H1 (cell line): ENCODE data around the gene EXOSC7.

ENCODE experiments used
- BRCA1 ChIP-seq: IDR thresholded peaks from 2 replicates; pipeline ENCODE4 v1.6.1; 2012; ENCODE audit warnings: low read depth, low read length, improper control_type of control experiment
- CHD2 ChIP-seq: IDR thresholded peaks from 2 replicates; pipeline ENCODE4 v1.6.1; 2012; ENCODE audit warnings: low read length, improper control_type of control experiment
- JUN ChIP-seq: IDR thresholded peaks from 2 replicates; pipeline ENCODE4 v1.6.1; 2011; ENCODE audit warnings: low read depth, mild to moderate bottlenecking, improper control_type of control experiment, low read length
- NRF1 ChIP-seq: IDR thresholded peaks from 2 replicates; pipeline ENCODE4 v1.6.1; 2011; ENCODE audit warnings: mild to moderate bottlenecking, low read depth, low read length, improper control_type of control experiment
- POLR2A ChIP-seq, 2 experiments: IDR thresholded peaks; 1 replicate in 1 of 2; 2 replicates in 1 of 2; pipeline ENCODE4 v1.6.1; 2011; ENCODE audit warnings: low read depth in 2 of 2, low read length in 2 of 2, mild to moderate bottlenecking in 2 of 2; ENCODE audit errors: control extremely low read depth in 1 of 2
- RAD21 ChIP-seq, 2 experiments: IDR thresholded peaks in 1 of 2; conservative IDR thresholded peaks in 1 of 2; 2 replicates each; pipeline ENCODE4 v1.6.1; 2011; ENCODE audit warnings: low read depth in 2 of 2, low read length in 2 of 2, improper control_type of control experiment in 1 of 2, inconsistent platforms in 1 of 2, mild to moderate bottlenecking in 1 of 2, moderate library complexity in 1 of 2
- SIRT6 ChIP-seq: IDR thresholded peaks from one replicate; pipeline ENCODE4 v1.7.1; 2012; ENCODE audit warnings: low read length, inconsistent platforms
- SIX5 ChIP-seq: IDR thresholded peaks from 2 replicates; pipeline ENCODE4 v1.6.1; 2011; ENCODE audit warnings: mild to moderate bottlenecking, low read depth, low read length
- SP1 ChIP-seq: IDR thresholded peaks from 2 replicates; pipeline ENCODE4 v1.6.1; 2011; ENCODE audit warnings: low read depth, low read length
- SRF ChIP-seq: IDR thresholded peaks from 2 replicates; pipeline ENCODE4 v1.6.1; 2011; ENCODE audit warnings: mild to moderate bottlenecking, low read depth, low read length, moderate library complexity
- TF ChIP-seq, protein P1 (sequence below): IDR thresholded peaks from 2 replicates; pipeline ENCODE4 v1.6.1; 2012; ENCODE audit warnings: inconsistent platforms
- TF ChIP-seq, protein P2 (sequence below): IDR thresholded peaks from 2 replicates; pipeline ENCODE4 v1.6.1; 2011; ENCODE audit warnings: low read length, improper control_type of control experiment
- TF ChIP-seq, protein P3 (sequence below), 3 experiments: IDR thresholded peaks; 1 replicate in 2 of 3; 2 replicates in 1 of 3; pipeline versions ENCODE4 v1.5.1 to v1.6.1; 2011; ENCODE audit warnings: low read length in 3 of 3, mild to moderate bottlenecking in 3 of 3, inconsistent platforms in 2 of 3, low read depth in 1 of 3, moderate library complexity in 1 of 3; ENCODE audit not compliant: insufficient read depth in 1 of 3; ENCODE audit errors: control extremely low read depth in 1 of 3

DNA sequence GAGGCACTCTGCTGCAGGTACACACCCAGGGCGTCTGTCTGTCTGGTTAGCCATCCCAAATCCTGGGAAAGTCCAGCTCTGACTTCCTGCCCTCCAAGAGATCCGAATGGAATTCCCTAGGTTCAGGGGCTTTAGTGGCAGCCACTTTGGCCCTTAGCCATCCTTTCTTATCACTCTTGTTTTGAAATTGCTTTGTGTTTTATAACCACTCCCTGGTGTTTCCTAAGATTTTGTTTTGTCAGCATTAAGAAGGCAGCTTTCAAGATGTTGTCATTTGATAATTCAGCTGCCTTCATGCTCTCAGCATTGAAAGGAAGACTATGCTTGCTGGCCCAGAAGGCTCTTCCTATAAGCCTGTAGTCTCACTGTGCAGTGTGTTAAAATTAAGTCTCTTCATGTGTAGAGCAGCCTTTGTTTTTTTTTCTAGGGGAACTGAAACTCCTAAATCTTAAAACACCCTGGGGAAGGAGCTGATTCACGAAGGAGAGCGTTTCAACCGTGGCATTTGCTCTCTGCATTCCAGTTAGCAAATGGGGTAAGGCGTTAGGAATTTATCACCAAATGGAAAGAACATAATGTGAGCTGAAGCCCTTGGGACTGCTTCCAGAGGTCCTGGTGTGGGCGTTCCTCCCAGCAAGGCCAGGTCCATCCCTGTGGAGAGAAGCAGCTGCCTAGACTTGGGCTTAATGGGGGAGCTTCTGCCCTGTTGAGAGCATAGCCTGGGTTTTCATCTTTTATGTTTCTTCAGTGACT, 35.9 kb downstream of the EXOSC7 start:
- no peak for TF ChIP-seq POLR2A (IDR thresholded peaks at IDR 0.05; ENCODE audit: control extremely low read depth in 1 of 2, low read depth in 2 of 2, low read length in 2 of 2)
- TF ChIP-seq, protein P1, sequence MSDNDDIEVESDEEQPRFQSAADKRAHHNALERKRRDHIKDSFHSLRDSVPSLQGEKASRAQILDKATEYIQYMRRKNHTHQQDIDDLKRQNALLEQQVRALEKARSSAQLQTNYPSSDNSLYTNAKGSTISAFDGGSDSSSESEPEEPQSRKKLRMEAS = no peak
- no peak for TF ChIP-seq RAD21 (IDR thresholded peaks at IDR 0.05 in 1 of 2, conservative IDR thresholded peaks at IDR 0.05 in 1 of 2; ENCODE audit: low read depth in 2 of 2, low read length in 2 of 2)
- TF ChIP-seq, protein P2, sequence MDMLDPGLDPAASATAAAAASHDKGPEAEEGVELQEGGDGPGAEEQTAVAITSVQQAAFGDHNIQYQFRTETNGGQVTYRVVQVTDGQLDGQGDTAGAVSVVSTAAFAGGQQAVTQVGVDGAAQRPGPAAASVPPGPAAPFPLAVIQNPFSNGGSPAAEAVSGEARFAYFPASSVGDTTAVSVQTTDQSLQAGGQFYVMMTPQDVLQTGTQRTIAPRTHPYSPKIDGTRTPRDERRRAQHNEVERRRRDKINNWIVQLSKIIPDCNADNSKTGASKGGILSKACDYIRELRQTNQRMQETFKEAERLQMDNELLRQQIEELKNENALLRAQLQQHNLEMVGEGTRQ = no peak
- no peak for TF ChIP-seq BRCA1
- TF ChIP-seq, protein P3, sequence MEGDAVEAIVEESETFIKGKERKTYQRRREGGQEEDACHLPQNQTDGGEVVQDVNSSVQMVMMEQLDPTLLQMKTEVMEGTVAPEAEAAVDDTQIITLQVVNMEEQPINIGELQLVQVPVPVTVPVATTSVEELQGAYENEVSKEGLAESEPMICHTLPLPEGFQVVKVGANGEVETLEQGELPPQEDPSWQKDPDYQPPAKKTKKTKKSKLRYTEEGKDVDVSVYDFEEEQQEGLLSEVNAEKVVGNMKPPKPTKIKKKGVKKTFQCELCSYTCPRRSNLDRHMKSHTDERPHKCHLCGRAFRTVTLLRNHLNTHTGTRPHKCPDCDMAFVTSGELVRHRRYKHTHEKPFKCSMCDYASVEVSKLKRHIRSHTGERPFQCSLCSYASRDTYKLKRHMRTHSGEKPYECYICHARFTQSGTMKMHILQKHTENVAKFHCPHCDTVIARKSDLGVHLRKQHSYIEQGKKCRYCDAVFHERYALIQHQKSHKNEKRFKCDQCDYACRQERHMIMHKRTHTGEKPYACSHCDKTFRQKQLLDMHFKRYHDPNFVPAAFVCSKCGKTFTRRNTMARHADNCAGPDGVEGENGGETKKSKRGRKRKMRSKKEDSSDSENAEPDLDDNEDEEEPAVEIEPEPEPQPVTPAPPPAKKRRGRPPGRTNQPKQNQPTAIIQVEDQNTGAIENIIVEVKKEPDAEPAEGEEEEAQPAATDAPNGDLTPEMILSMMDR (IDR thresholded peaks at IDR 0.05; ENCODE audit: control extremely low read depth in 1 of 3, insufficient read depth in 1 of 3, low read depth in 1 of 3, low read length in 3 of 3) = no peak
- TF ChIP-seq SRF = no peak
- no peak for TF ChIP-seq JUN
- no peak for TF ChIP-seq NRF1
- no peak for TF ChIP-seq SIX5
- no peak for TF ChIP-seq SP1
- no peak for TF ChIP-seq CHD2
- TF ChIP-seq SIRT6 = no peak
